H1 (cell line): ENCODE data around the gene NLN. TPM values are rescaled to one million over a fixed set of nuclear protein-coding genes. Genes with fewer than 3 reads are reported as not detected.

Experiments
- CTCF ChIA-PET: fragments of 300-600 bp; sonication (Branson Sonifier 250); formaldehyde crosslinking; loops from one replicate; lab custom pipeline; 2021; ENCODE audit not compliant: partially characterized antibody; lab: Charles Lee
- POLR2A ChIA-PET: fragments of 300-600 bp; sonication (Branson Sonifier 250); formaldehyde crosslinking; loops from one replicate; lab custom pipeline; 2021; ENCODE audit warnings: inconsistent platforms; ENCODE audit not compliant: partially characterized antibody; lab: Charles Lee
- DNase-seq, 2 experiments: peaks; one replicate each; pipeline versions ENCODE4 v3.0.0 to v3.0.0-alpha.2; 2010 to 2022; ENCODE audit warnings: low spot score in 2 of 2, low read depth in 1 of 2, mixed read lengths in 1 of 2
- FAIRE-seq: peaks from 2 replicates; lab custom pipeline; 2011; peaks lifted over from hg19 to GRCh38; lab: Jason Lieb, UNC
- H2AFZ ChIP-seq: 2 replicates; pipeline ENCODE4 v1.8.1; 2012; ENCODE audit warnings: low read length, inconsistent platforms
- H2AK5ac ChIP-seq: 2 replicates; pipeline ENCODE4 v1.6.1; 2013; ENCODE audit warnings: low read depth, low read length
- H2BK120ac ChIP-seq: replicated peaks from 2 replicates; pipeline ENCODE3; 2013; ENCODE audit warnings: low read depth, low read length, inconsistent platforms
- H2BK12ac ChIP-seq: 2 replicates; pipeline ENCODE4 v1.6.1; 2013; ENCODE audit warnings: low read depth, low read length
- H2BK15ac ChIP-seq: 2 replicates; pipeline ENCODE4 v1.6.1; 2013; ENCODE audit warnings: low read length
- H2BK20ac ChIP-seq: 2 replicates; pipeline ENCODE4 v1.6.1; 2013; ENCODE audit warnings: low read length
- H2BK5ac ChIP-seq: 2 replicates; pipeline ENCODE4 v1.6.1; 2013; ENCODE audit warnings: low read depth, low read length
- H3K14ac ChIP-seq: 2 replicates; pipeline ENCODE4 v1.6.1; 2013; ENCODE audit warnings: inconsistent platforms; ENCODE audit not compliant: insufficient read length
- H3K18ac ChIP-seq: 2 replicates; pipeline ENCODE4 v1.6.1; 2013; ENCODE audit warnings: low read length; ENCODE audit errors: extremely low read depth
- H3K23ac ChIP-seq: 2 replicates; pipeline ENCODE4 v1.6.1; 2013; ENCODE audit warnings: inconsistent platforms; ENCODE audit not compliant: insufficient read length
- H3K23me2 ChIP-seq: 2 replicates; pipeline ENCODE4 v1.6.1; 2013; ENCODE audit warnings: low read depth, low read length
- H3K27ac ChIP-seq: 2 replicates; pipeline ENCODE4 v1.6.1; 2011; ENCODE audit warnings: low read depth, low read length, inconsistent platforms
- H3K27me3 ChIP-seq, 4 experiments: replicated peaks in 1 of 4; 1 replicate in 1 of 4; 2 replicates in 3 of 4; pipeline versions ENCODE4 v1.6.1 to v1.8.1; 2011 to 2013; ENCODE audit warnings: low read length in 3 of 4, mild to moderate bottlenecking in 3 of 4, inconsistent platforms in 2 of 4, mixed read lengths in 2 of 4, moderate library complexity in 1 of 4; ENCODE audit not compliant: control insufficient read depth in 3 of 4, insufficient read depth in 3 of 4; ENCODE audit errors: extremely low read depth in 1 of 4
- H3K36me3 ChIP-seq, 4 experiments: 2 replicates each; pipeline versions ENCODE4 v1.6.1 to v1.8.1; 2011 to 2013; ENCODE audit warnings: mild to moderate bottlenecking in 4 of 4, low read length in 3 of 4, moderate library complexity in 2 of 4, control low read depth in 1 of 4, inconsistent platforms in 1 of 4; ENCODE audit not compliant: insufficient read depth in 4 of 4, control insufficient read depth in 2 of 4
- H3K4ac ChIP-seq: replicated peaks from 2 replicates; pipeline ENCODE3; 2013; ENCODE audit warnings: low read length, low read depth, mixed read lengths, inconsistent platforms; ENCODE audit not compliant: insufficient read length
- H3K4me1 ChIP-seq, 4 experiments: replicated peaks in 1 of 4; 1 replicate in 1 of 4; 2 replicates in 3 of 4; pipeline versions ENCODE4 v1.6.1 to v1.8.1; 2011 to 2013; ENCODE audit warnings: low read length in 3 of 4, inconsistent platforms in 2 of 4, mixed read lengths in 1 of 4; ENCODE audit not compliant: insufficient read depth in 4 of 4, control insufficient read depth in 3 of 4
- H3K4me2 ChIP-seq, 2 experiments: 2 replicates each; pipeline versions ENCODE4 v1.6.1 to v1.8.1; 2011 to 2013; ENCODE audit warnings: low read depth in 2 of 2, low read length in 2 of 2, control low read depth in 1 of 2, inconsistent platforms in 1 of 2, mild to moderate bottlenecking in 1 of 2; ENCODE audit not compliant: insufficient read depth in 1 of 2
- H3K4me3 ChIP-seq, 4 experiments: fragments of 200-600, 300-600 bp in 1 of 4; sonication (generic), shearing (Covaris generic), sonication (Bioruptor Twin) in 1 of 4; 2 replicates each; pipeline versions ENCODE4 v1.5.1 to v1.8.1; 2011 to 2016; ENCODE audit warnings: low read length in 4 of 4, low read depth in 3 of 4, control low read depth in 2 of 4, inconsistent platforms in 2 of 4, mild to moderate bottlenecking in 2 of 4, mixed read lengths in 1 of 4, moderate library complexity in 1 of 4; ENCODE audit not compliant: insufficient read depth in 2 of 4; ENCODE audit errors: extremely low read depth in 1 of 4
- H3K56ac ChIP-seq: replicated peaks from 2 replicates; pipeline ENCODE3; 2013; ENCODE audit warnings: low read depth, mild to moderate bottlenecking, mixed read lengths, low read length, inconsistent platforms; ENCODE audit not compliant: insufficient read length
- H3K79me1 ChIP-seq: 2 replicates; pipeline ENCODE4 v1.6.1; 2013; ENCODE audit warnings: low read depth, low read length, control low read depth
- H3K79me2 ChIP-seq, 2 experiments: 2 replicates each; pipeline versions ENCODE4 v1.6.1 to v1.8.1; 2012 to 2013; ENCODE audit warnings: low read length in 2 of 2, mild to moderate bottlenecking in 2 of 2, inconsistent platforms in 1 of 2; ENCODE audit not compliant: insufficient read depth in 2 of 2, control insufficient read depth in 1 of 2
- H3K9ac ChIP-seq, 4 experiments: replicated peaks in 1 of 4; 1 replicate in 1 of 4; 2 replicates in 3 of 4; pipeline versions ENCODE4 v1.6.1 to v1.8.1; 2011 to 2013; ENCODE audit warnings: low read depth in 3 of 4, low read length in 3 of 4, control low read depth in 2 of 4, mild to moderate bottlenecking in 2 of 4, moderate library complexity in 2 of 4, inconsistent platforms in 1 of 4; ENCODE audit errors: extremely low read depth in 1 of 4
- H3K9me3 ChIP-seq, 2 experiments: 2 replicates each; pipeline versions ENCODE4 v1.6.1 to v1.8.1; 2012 to 2013; ENCODE audit warnings: mild to moderate bottlenecking in 2 of 2, moderate library complexity in 2 of 2, control low read depth in 1 of 2, inconsistent platforms in 1 of 2, low read depth in 1 of 2, low read length in 1 of 2, mixed read lengths in 1 of 2; ENCODE audit not compliant: insufficient read depth in 2 of 2
- H4K20me1 ChIP-seq, 2 experiments: replicated peaks in 1 of 2; 2 replicates each; pipeline versions ENCODE3 to v1.8.1; 2011 to 2013; ENCODE audit warnings: inconsistent platforms in 2 of 2, low read length in 2 of 2, mild to moderate bottlenecking in 1 of 2; ENCODE audit not compliant: insufficient read depth in 2 of 2, control insufficient read depth in 1 of 2
- H4K5ac ChIP-seq: 2 replicates; pipeline ENCODE4 v1.6.1; 2013; ENCODE audit warnings: low read length, low read depth, mixed read lengths, inconsistent platforms; ENCODE audit not compliant: insufficient read length
- H4K8ac ChIP-seq: 2 replicates; pipeline ENCODE4 v1.8.0; 2013; ENCODE audit warnings: mild to moderate bottlenecking, moderate library complexity, low read length, inconsistent platforms; ENCODE audit not compliant: insufficient read depth; ENCODE audit errors: extremely low read depth
- H4K91ac ChIP-seq: replicated peaks from 2 replicates; pipeline ENCODE3; 2013; ENCODE audit warnings: low read length, mixed read lengths, inconsistent platforms; ENCODE audit not compliant: insufficient read length
- BACH1 ChIP-seq: IDR thresholded peaks from 2 replicates; pipeline ENCODE4 v1.6.1; 2012; ENCODE audit warnings: low read length, improper control_type of control experiment
- BRCA1 ChIP-seq: IDR thresholded peaks from 2 replicates; pipeline ENCODE4 v1.6.1; 2012; ENCODE audit warnings: low read depth, low read length, improper control_type of control experiment
- CHD1 ChIP-seq: IDR thresholded peaks from 2 replicates; pipeline ENCODE4 v1.6.1; 2012; ENCODE audit warnings: low read depth, low read length, improper control_type of control experiment
- JUND ChIP-seq: IDR thresholded peaks from 2 replicates; pipeline ENCODE4 v1.6.1; 2011; ENCODE audit warnings: mild to moderate bottlenecking, improper control_type of control experiment, low read length
- MAFK ChIP-seq: IDR thresholded peaks from 2 replicates; pipeline ENCODE4 v1.6.1; 2012; ENCODE audit warnings: low read depth, mild to moderate bottlenecking, improper control_type of control experiment, low read length
- POU5F1 ChIP-seq: IDR thresholded peaks from 2 replicates; pipeline ENCODE4 v1.6.1; 2011; ENCODE audit warnings: low read depth, mild to moderate bottlenecking, low read length, moderate library complexity
- SP2 ChIP-seq: IDR thresholded peaks from 2 replicates; pipeline ENCODE4 v1.6.1; 2012; ENCODE audit warnings: mild to moderate bottlenecking, low read length, inconsistent platforms
- YY1 ChIP-seq: IDR thresholded peaks from 2 replicates; pipeline ENCODE4 v1.6.1; 2011; ENCODE audit warnings: low read depth, mild to moderate bottlenecking, low read length
- ZNF274 ChIP-seq: IDR thresholded peaks from 2 replicates; pipeline ENCODE4 v1.7.0; 2012; ENCODE audit warnings: low read length, borderline replicate concordance; ENCODE audit errors: extremely low read depth
- WGBS, 2 experiments: shearing (Covaris generic) in 1 of 2; methylation state at CpG; one replicate each; pipeline versions ENCODE4 v1.1.6 to v1.1.7; 2013 to 2015; ENCODE audit warnings: low lambda C conversion rate in 2 of 2, mixed read lengths in 2 of 2, inconsistent platforms in 1 of 2, low coverage in 1 of 2, missing lambda C conversion rate in 1 of 2; ENCODE audit not compliant: insufficient replicate concordance in 2 of 2, insufficient coverage in 1 of 2, insufficient read length in 1 of 2; ENCODE audit errors: extremely low coverage in 1 of 2, missing lambda C conversion rate in 1 of 2; 5-methylcytosine and 5-hydroxymethylcytosine counted together
- polyA plus RNA-seq, 7 experiments: library from polyadenylated mRNA; depleted of rRNA in 3 of 7; stranded (reverse) in 5 of 7; unstranded in 2 of 7; fragments of >200 nt in 5 of 7; fragments of 200-250 nt in 2 of 7; gene quantifications; 1 replicate in 5 of 7; 2 replicates in 1 of 7; 4 replicates in 1 of 7; pipeline versions ENCODE4 v1.2.1 to v1.2.3, GENCODE V29; 2011 to 2013; ENCODE audit warnings: missing spikeins in 2 of 7, mixed read lengths in 2 of 7
- total RNA-seq: library from RNA; stranded (reverse); fragmentation: NEBNext Ultra II Directional; extraction: Animal tissue kit (Norgen Biotek cat#: 25700); gene quantifications from 2 replicates; pipeline ENCODE4 v1.2.1, GENCODE V29; 2021

NLN gene
- total and polyA plus RNA-seq, 2 of the 8 experiments (the other 6 are each of a cell fraction or from before 2014, with no cell fraction given) = 46.7 to 192 TPM

- ChIA-PET POLR2A (no interaction called here), CTCF (no interaction called here)
- no peak for TF ChIP-seq YY1
- TF ChIP-seq BRCA1 = no peak
- no peak for TF ChIP-seq BACH1
- no peak for TF ChIP-seq JUND
- no peak for TF ChIP-seq CHD1
- no peak for TF ChIP-seq POU5F1
- no peak for TF ChIP-seq MAFK
- no peak for TF ChIP-seq ZNF274
- no peak for TF ChIP-seq SP2
- no peak overlapping the region for H3K23ac ChIP-seq
- no peak for DNase-seq
- no peak overlapping the region for H2BK15ac ChIP-seq
- H4K8ac ChIP-seq = no peak overlapping the region
- H4K91ac ChIP-seq = no peak overlapping the region
- no peaks in the 10 kb centered on the region for H3K4me1 ChIP-seq
- H3K18ac ChIP-seq = no peak overlapping the region
- H2BK120ac ChIP-seq = no peak overlapping the region
- FAIRE-seq = no peak
- H2BK5ac ChIP-seq = no peak overlapping the region
- 88% methylated on average over 3 of the region's 3 CpGs; no CpG with 5 or more reads in 1 of the 2 experiments for WGBS, 2 experiments
- H3K27ac ChIP-seq = no peak overlapping the region
- H3K14ac ChIP-seq = no peak overlapping the region
- no peak overlapping the region for H2BK20ac ChIP-seq
- no peak overlapping the region for H2BK12ac ChIP-seq
- H3K4me3 ChIP-seq = no peak overlapping the region
- H3K9ac ChIP-seq = no peak overlapping the region
- no peak overlapping the region for H4K5ac ChIP-seq
- H3K36me3 ChIP-seq = no peaks in the 10 kb centered on the region
- no peaks in the 10 kb centered on the region for H4K20me1 ChIP-seq
- H3K79me1 ChIP-seq = no peaks in the 10 kb centered on the region
- H3K4me2 ChIP-seq = no peak overlapping the region
- H3K79me2 ChIP-seq = no peaks in the 10 kb centered on the region
- no peaks in the 10 kb centered on the region for H3K27me3 ChIP-seq
- no peak overlapping the region for H2AFZ ChIP-seq
- no peaks in the 10 kb centered on the region for H3K9me3 ChIP-seq
- no peak overlapping the region for H3K56ac ChIP-seq
- H2AK5ac ChIP-seq = no peak overlapping the region
- H3K23me2 ChIP-seq = no peaks in the 10 kb centered on the region
- no peak overlapping the region for H3K4ac ChIP-seq
Observed at GRCh38 chr5:65873181-65873750, 151.3 kb downstream of the NLN start.
